GM12873 (cell line): Measurements from ENCODE around the gene FRZB.

Experiments
- CTCF ChIP-seq: IDR thresholded peaks from 2 replicates; pipeline ENCODE4 v1.5.1; 2012; ENCODE audit warnings: low read depth, mild to moderate bottlenecking, moderate library complexity, low read length, control low read depth; ENCODE audit not compliant: insufficient read depth; ENCODE audit errors: missing control alignments

Gene FRZB

GRCh38 chr2:182867426-182868053, 1.1 kb upstream of the FRZB start:
- TF ChIP-seq CTCF = no peak

GRCh38 chr2:182866095-182866460, 359 bp downstream of the FRZB start:
- TF ChIP-seq CTCF = no peak

GRCh38 chr2:182864949-182865570, 1.4 kb downstream of the FRZB start:
- no peak for TF ChIP-seq CTCF

- TF ChIP-seq CTCF = no peak
Observed at GRCh38 chr2:182863642-182864041, 2.8 kb downstream of the FRZB start.

- no peak for TF ChIP-seq CTCF
Observed at GRCh38 chr2:182862091-182862490, 4.3 kb downstream of the FRZB start.

GRCh38 chr2:182860858-182861257, 5.6 kb downstream of the FRZB start:
- TF ChIP-seq CTCF = no peak

GRCh38 chr2:182858671-182859070, 7.8 kb downstream of the FRZB start:
- TF ChIP-seq CTCF = no peak
